Skin epidermis (tissue), 12 donors: ENCODE measurements around the gene TOMM7.

Experiments
- H3K27ac ChIP-seq, 21 experiments: fragments of 200-600 bp; sonication (generic) in 11 of 21; one replicate each; pipeline ENCODE4 v1.5.0; 2020; ENCODE audit warnings: mild to moderate bottlenecking in 3 of 21, inconsistent platforms in 2 of 21, moderate library complexity in 2 of 21
- H3K4me3 ChIP-seq, 7 experiments: fragments of 200-600 bp; sonication (generic) in 2 of 7; one replicate each; pipeline ENCODE4 v1.5.0; 2020; ENCODE audit warnings: inconsistent platforms in 2 of 7, mild to moderate bottlenecking in 2 of 7, moderate library complexity in 1 of 7

The TOMM7 gene

DNA sequence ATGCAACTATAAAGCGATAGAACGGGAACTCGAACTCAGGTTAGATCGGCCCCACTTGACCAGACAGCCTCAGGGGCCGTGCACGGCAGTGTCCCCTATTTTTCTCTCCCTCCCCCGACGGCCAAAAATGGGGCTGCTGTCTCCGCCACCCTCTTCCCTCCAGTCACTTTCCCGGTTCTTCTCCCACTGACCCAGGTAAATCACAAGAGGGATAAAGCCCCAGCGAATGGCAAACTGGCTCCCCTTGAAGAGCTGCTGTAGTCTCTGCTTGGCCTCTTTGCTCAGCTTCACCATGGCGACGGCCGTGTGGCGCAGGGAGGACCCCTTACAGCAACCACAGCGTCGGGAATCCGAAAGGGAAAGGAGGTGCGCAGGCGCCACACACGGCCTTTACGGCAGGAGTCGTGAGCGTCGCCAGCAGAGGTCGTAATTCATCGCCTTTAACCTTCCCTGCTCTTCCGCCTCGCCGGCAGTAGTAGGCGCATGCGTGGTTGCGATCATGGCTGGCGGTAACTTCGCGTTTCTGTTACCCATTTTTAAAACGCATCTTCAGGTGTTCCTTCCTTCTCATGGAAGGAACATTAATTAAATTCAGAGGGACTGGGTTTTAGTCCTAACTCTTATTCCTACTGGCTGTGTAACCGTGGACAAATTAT is at the start of gene TOMM7:
Gene TOMM7 (minus strand): TSS at position 364 of the 656 bp plus-strand sequence. CDS start 70 bp downstream, at position 294.
- H3K4me3 ChIP-seq, result peak within 1 kb of the TSS; percentile 70 to 90 (median 77)

DNA sequence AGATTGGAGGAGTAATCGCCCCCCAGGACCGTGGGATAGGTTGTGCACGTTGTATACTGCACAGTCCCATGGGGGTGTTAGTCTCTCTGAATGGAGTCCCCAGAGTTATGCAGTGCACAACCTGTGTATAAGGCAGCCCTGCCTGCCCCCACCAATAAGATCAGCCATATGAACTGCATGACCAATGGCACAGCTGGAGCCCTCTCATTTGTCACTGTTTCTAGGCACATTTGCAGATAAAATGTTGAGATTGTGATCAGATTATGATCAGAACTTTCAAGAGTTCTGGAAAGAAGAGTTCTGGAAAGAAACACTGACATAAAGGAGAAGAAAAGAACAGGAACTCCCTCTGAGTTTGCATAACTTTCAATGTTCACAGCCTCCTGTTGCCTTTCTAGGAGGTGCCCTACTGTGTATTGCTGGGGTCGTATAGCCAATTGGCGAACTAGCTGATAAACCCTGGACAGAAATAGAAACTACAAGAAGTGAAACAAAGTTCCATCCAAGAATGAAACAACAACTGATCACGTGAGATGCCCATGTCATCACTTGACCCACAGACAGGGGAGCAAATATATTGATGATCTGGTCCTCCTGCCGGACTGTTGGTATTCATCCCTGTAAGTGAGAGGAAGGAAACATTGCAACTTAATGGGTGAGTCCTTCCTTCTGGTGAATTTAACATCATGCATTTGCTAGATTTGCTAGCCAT is 49.6 kb upstream of the TOMM7 start:
- Histone ChIP-seq H3K4me3 (no peak overlapping the region), H3K27ac (no peak overlapping the region)

More for the DNA sequence above, at the start of gene TOMM7:
- H3K27ac ChIP-seq, result peak within 1 kb of the TSS; percentile 73 to 95 (median 87)

DNA sequence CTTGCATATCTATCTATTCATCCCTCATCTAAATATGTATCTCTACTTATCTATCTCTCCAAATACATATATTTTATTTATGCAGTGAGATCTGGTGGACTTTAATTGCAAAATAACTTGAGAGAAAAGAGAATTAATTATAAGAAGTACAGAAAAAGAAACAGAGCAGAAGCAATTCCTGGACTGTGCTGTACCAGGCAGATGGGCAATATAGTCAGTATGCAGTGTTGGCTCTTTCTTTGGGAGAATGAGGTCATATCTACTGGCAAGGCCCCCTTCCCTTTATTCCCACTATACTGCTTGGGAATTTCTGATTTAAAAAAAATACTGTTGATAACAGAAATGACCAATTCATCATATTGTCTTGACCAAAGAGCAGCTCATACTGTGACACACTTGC is 49.0 kb upstream of the TOMM7 start:
- Histone ChIP-seq H3K27ac (no peak overlapping the region), H3K4me3 (no peak overlapping the region)

DNA sequence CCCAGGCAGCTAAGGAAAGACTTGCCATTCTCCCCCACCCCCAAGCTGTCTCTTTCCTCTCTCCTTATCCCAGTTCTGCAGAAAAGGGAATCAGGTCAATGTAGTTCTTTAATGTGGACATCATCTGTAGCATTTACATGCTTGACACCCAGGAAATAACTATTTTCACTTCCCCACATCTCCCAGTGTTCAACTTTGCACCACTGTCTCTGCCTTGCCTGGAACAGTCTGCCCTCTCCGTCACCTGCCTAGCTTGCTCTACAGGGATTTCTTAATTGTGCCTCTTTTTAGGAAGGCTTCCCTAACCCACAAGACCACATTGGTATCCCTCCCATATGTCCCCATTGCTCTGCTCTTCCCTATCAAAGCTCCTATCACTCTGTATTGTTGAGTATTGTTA is 45.9 kb upstream of the TOMM7 start:
- H3K4me3 ChIP-seq, result no peak overlapping the region
- no peak overlapping the region for H3K27ac ChIP-seq

DNA sequence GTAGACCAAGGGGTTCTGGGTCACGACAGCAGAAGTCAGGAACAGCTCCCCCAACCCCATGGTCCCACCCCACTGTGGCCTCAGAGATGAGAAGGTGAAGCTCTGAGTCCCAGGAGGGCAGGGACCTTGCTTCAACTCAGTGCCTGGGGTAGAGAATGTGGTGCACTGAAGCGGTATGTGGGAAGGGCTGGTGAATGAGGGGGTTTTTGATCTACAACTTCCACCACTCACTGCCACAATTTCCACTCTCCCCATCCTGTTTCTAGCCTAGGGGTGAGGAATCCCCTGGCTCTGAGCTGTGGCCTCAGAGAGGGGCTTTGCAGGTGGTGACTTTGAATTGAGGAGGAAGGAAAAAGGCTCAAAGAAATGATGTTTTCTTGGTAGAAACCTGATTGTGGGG is 44.9 kb upstream of the TOMM7 start:
- Histone ChIP-seq H3K27ac (peak overlapping the region in 7 of 21 experiments; percentile 16 to 77 (median 55)), H3K4me3 (no peak overlapping the region)

DNA sequence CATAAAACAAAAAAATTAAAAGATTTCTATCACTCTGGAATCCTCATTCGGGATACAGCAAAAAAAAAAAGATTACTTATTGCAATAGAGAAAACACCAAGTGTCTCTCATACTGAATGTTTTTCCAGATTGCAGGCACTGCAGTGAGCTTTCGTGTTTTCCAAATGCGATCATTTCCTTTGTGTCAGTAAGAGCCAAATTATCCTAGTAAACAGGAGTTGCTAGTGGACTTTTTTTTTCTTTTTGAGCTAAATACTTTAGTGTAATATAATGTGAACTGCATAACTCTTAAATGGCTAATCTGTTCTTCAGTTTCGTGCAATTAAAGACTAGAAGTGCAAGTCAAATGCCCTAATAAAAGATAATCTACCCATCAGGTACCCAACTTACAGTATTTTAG is 44.4 kb upstream of the TOMM7 start:
- H3K4me3 ChIP-seq, result no peak overlapping the region
- peak overlapping the region in 5 of 21 experiments; percentile 23 to 77 (median 63) for H3K27ac ChIP-seq

DNA sequence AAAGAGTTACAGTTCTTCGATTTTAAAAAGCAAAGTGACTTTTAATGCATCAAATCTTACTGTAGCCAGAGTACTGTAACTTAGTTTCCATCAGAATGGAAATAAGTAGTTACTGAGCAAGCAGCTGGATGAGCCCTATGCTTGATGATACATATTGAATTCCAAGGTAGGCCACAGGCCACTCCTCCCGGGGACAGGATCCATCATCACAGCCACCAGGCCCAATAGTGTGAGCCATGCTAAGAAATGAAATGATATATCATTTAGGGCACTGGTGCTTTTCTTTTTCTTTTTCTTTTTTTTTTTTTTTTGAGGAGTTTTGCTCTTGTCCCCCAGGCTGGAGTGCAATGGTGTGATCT is 42.9 kb upstream of the TOMM7 start:
- Histone ChIP-seq H3K27ac (peak overlapping the region in 7 of 21 experiments; percentile 20 to 61 (median 43)), H3K4me3 (no peak overlapping the region)

DNA sequence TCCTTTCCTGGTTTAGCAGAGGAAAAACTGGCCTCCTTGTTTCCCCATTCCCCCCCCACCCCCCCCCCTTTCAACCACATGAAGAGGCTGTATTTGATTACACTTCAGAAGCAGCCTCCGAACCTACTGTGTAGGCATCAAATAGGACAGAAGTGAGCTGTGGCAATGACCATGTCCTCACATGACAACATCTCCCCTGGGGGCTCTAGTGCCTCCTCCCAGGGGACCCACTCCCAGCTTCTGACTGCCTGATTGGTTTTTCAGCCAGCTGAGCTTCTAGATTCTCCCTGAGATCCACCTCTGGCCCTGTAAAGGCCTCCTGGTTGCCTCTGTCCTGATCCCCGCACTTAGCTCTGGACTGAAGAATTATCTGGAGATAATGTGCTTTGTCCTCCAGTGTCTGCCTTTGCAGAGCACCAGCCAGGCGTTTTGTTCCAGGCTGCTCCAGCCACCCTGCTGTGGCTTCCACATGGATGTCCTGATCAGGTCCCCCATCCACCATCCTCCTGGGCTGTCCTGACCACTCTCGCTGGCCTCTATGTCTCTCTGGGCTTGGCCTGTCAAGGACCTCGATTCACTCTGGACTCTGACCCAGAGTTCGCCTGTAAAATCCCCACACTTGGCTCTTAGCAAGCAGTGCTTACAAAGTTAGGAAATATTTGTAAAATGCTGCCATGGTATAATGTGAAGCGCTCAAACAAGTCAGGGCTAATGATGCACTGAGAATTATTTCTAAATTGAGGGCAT is 42.4 kb upstream of the TOMM7 start:
- Histone ChIP-seq H3K27ac (peak overlapping the region in 12 of 21 experiments; percentile 13 to 67 (median 44)), H3K4me3 (no peak overlapping the region)

DNA sequence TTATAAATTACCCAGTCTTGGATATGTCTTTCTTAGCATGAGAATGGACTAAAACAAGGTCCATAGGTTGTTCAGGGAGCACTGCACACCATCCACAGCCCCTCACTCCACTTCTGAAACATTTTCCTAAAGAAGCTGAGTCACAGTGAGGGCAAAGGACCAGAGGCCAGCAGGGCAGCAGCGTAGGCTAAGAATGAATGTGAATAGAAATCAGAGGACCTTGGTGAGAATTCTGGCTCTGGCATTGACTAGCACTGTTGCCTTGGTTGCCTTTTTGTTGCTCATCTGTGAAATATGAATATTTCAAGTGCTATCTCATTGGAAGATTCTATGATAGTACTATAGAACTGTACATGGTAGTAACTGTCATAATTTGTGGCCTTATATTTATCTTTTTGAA is 41.7 kb upstream of the TOMM7 start:
- Histone ChIP-seq H3K27ac (peak overlapping the region in 6 of 21 experiments; percentile 26 to 67 (median 56)), H3K4me3 (no peak overlapping the region)

DNA sequence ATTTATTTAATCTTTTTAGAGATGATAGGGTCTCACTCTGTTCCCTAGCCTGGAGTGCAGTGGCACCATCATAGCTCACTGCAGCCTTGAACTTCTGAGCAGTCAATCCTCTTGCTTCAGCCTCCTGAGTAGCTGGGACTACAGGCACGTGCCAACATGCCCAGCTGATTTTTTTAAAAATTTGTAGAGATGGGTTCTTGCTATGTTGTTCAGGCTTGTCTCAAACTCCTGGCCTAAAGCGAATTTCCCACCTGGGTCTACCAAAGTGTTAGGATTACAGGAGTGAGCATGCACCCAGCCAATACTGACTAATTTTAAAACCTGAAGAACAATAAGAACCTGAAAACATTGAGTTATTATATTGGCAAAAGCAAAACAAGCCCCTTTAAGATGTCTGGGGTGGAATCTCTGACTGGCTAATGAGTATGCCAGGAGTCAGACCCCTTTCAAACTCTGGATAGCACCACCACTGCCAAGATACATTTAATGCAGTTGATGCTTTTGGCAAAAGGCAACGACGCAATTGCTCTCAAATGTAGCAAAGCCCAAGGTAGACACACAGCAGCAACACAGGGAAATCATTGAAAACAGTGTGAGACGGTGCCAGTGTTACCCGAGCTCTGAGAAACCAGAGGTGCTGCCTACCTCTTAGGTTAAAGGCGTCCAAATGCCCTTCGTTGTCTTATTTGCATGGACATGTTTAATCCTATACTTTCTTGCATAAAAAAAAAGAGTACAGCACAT is 40.7 kb upstream of the TOMM7 start:
- no peak overlapping the region for H3K4me3 ChIP-seq
- peak overlapping the region in 3 of 21 experiments; percentile 26 to 61 (median 30) for H3K27ac ChIP-seq

DNA sequence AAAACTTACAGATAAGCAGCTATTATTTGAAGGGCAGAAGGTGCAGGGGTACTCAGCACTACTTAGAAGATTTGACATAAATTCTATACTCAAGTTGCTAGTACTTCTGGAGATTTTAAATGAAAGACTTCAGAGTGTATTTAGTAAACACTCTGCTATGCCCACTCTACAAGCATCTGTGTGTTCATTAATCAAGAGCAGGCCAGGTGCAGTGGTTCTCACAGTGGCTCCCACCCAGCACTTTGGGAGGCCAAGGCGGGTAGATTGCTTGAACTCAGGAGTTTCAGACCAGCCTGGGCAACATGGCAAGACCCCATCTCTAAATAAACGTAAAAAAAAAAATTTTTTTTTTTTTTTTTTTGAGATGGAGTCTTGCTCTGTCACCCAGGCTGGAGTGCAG is 38.9 kb upstream of the TOMM7 start:
- Histone ChIP-seq H3K4me3 (no peak overlapping the region), H3K27ac (no peak overlapping the region)

DNA sequence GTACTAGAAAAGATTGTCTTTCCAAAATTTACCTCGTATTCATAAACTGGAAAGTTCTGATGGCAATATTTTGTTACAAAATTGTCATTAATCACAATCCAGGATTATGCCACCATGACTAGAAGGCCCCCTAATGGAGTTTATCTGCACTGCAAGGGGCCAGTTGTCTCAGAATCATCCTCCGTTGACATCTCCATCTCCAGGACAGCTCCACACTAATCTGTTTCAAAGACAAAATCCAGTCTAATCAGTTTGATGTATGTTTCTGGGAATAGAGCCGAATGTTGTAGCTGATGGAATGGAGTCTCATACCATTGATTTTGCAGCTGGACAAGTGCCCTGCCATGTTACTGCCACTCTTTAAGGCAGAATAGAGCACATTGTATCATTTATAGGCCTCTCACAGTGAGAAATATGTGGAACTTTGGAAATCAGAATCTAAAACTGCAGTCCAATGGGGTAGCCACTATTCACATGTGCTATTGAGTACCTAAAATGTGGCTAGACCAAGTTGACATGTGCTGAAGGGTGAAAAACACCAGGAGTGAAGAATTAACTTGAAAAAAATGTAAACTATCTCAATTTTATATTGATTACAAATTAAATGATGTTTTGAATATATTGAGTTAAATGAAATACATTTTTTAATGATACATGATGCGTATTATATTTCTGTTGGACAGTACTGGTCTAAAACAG is 38.3 kb upstream of the TOMM7 start:
- peak overlapping the region in 16 of 21 experiments; percentile 1 to 84 (median 68) for H3K27ac ChIP-seq

DNA sequence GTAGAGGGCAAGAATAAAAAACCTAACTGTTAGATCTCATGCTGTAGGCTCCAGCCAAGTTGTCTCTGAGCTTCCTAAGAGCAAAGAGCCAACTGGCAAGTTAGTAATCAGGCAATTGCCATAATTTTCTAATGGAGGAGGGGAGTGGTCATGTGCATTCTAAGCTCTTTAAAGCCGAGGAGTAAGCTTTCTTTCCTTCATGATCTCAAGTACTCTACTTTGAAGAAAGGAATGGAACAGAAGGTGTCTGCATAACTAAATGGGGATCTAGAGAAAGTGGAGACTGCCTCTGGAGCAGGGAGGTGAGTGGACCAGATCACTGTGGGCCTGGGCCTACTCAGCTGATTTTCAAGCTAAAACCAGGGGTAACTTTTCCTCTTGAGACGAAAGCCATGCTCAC is 37.7 kb upstream of the TOMM7 start:
- no peak overlapping the region for H3K4me3 ChIP-seq
- H3K27ac ChIP-seq, result peak overlapping the region in 18 of 21 experiments; percentile 1 to 84 (median 59)

More for the DNA sequence above, 38.3 kb upstream of the TOMM7 start:
- no peak overlapping the region for H3K4me3 ChIP-seq

DNA sequence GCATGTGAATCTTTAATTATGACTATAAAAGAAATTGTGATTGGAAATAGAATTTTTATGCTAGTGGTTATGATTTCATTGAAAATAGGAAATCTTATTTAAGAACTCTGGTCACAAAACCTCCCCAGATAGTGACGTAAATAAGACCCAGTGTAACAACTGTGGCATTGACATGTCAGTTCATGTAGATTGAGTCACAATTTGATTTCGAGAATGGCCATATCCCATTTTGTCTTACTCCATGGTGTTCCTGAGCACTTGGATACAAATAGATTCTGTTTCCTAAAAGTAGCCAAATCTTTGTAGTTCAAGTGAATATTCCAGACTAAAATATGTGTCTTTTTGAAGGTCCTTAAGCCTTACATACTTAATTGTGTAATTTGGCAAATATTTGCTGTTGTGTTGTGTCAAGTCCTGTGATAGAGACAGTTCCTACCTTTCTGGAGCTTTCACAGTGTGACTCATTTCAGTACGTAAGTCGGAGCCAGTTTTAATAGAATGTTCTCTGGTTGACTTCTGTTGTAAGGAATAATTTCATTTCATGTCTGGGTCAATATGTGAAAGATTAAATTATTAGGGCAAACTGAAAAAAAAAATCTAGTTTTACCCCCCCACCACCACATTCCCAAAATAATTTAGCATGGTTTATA is 37.1 kb upstream of the TOMM7 start:
- Histone ChIP-seq H3K4me3 (no peak overlapping the region), H3K27ac (peak overlapping the region in 19 of 21 experiments; percentile 24 to 87 (median 70))

DNA sequence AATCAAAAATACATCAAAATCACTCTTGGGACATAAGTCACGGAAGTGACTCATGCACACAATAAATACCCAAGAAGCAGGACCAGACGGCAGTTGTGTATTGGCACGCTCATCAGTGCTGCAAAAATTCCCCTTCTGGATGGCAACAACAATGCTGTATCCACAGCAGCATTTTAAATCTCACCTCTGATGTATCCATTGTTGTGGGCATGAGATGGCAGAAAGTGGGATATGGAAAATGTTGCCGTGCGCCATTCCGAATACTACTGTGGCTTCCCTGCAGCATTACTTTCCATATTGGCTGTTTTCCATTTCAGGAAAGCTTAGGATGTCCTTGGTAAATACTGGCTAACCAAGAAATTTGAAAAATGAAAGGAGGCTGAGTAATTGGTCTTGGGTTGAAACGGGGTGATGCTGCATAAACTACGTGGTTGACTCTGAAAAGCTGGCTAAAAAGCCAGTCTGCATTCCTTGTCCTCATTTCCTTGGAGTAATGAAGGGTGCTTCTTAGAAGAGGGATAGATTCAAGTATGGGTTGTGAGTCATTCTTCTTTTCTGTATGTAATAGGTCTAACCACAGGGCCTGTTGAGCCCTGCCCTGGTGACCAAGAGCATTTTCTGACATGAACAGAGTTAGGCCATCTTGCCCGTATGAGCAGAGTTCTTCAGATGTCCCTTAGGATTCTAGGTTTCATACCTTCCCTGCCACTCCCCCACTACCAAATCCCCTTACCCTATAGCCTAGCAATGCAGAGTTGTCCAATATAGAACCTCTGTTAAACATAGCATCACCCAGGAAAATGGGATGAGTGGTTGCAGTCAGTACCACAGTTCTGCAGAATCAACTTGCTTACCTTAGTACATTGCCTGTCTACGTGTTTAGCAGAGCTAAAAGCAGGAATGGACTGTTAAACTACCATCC is 36.3 kb upstream of the TOMM7 start:
- no peak overlapping the region for H3K4me3 ChIP-seq
- peak overlapping the region in 19 of 21 experiments; percentile 14 to 87 (median 66) for H3K27ac ChIP-seq

DNA sequence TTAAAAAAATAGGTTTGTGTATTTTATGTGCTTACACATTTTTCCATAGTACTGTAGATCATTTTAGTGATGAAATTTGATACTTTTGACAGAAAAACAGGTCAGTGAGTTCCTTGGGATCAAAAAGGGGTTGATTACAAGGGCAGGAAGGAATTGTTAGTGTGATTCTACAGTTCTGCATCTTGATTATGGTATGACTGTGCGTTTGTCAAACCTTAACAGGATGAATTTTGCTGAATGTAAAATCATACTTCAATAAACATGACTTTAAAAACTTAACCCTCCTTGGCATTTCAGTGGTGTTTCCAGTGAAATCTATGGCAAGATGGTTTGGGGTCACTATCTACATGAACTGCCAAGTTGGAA is 35.6 kb upstream of the TOMM7 start:
- no peak overlapping the region for H3K4me3 ChIP-seq
- peak overlapping the region in 16 of 21 experiments; percentile 4 to 87 (median 72) for H3K27ac ChIP-seq

DNA sequence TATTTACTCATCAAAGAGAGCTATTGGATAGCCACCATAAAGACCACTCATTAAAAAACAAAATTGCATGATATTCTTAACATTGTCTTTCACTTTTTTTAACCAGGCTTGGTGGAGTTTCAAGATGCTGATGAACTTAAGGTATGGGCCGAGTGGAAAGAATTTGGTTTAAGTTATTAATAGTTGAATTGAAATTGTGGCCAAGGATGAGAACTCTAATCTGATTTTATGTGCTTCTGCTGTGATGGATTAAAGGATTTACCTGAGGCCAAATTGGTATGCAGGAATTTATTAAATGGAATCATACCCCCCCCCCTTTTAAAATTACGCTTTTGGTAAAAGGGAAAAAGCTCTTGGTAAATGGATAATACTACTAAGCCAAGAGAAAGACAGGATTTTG is 33.8 kb upstream of the TOMM7 start:
- peak overlapping the region in 10 of 21 experiments; percentile 6 to 99 (median 65) for H3K27ac ChIP-seq
- H3K4me3 ChIP-seq, result no peak overlapping the region

DNA sequence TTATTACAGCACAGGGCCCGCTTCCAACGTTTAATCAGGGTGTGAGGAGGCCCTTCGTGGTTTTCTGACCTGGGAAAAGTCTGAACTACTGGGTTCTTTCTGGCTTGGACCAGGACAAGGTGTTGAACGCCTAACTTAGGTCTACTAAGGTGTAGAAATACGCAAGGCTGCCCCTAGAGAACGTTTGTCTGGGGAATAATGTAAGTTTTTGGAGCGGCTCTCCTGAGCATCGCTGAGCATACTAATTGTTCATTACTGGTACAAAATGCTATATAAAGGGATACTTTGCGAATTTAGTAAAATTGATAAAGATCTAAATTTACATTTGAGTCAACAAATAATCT is 32.4 kb upstream of the TOMM7 start:
- Histone ChIP-seq H3K27ac (peak overlapping the region in 20 of 21 experiments; percentile 76 to 99 (median 90)), H3K4me3 (peak overlapping the region; percentile 53 to 80 (median 69))
